ENCODE data around the gene MYH3. TPM values are rescaled to one million over a fixed set of nuclear protein-coding genes. Genes with fewer than 3 reads are reported as not detected.

Gene MYH3
- total RNA-seq, 1 experiment from 2014 or later = 4.1 TPM

DNA sequence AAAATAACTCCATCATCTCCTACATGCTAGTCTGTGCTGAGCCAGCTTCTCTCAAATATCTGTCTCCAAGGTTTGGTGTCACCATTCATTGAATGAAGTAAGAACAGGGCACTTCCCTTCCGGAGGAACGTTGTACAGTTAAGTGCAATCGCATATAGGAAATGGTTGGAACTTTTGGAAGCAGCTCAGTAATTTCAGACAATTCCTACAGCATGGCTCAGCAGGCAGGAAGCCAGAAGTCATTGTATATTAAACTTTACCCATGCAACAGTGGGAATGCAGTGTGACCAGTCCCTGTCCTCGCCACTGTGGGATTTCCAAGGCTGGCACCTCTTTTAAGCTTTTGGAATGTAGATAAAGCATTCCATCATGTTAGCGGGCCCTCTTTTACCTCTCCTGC lies 56.5 kb downstream of the MYH3 start:
- DNase-seq (peak; percentile 51), ATAC-seq (no peak)
- no peaks in the 10 kb centered on the region for H4K20me1 ChIP-seq (ENCODE audit: low read length)
- no peaks in the 10 kb centered on the region for H3K9me3 ChIP-seq (ENCODE audit: low read length)
- no peaks in the 10 kb centered on the region for H3K79me2 ChIP-seq (ENCODE audit: low read length)
- H3K27ac ChIP-seq (ENCODE audit: low read length) = no peak overlapping the region
- no TSS peak for BruUV-seq (replicated peaks)
- no peak overlapping the region for H2AFZ ChIP-seq (ENCODE audit: low read length)
- peaks cover 15% of the 10 kb centered on the region; the same call in 1 of the 2 replicates for H3K27me3 ChIP-seq (ENCODE audit: low read length)
- no peaks in the 10 kb centered on the region for H3K36me3 ChIP-seq (ENCODE audit: low read depth, low read length)
- no peaks in the 10 kb centered on the region for H3K4me1 ChIP-seq (ENCODE audit: insufficient read depth, low read length)
- CTCF ChIA-PET = interaction anchor here (0.5 kb wide), 1 partner anchor 78 kb away, joined by 4 read pairs; no protein-coding TSS in a partner anchor
- no peak overlapping the region for H3K9ac ChIP-seq (ENCODE audit: low read length)
- no peaks in the 10 kb centered on the region for H3K9me2 ChIP-seq (replicated peaks; ENCODE audit: low read length)
- no peaks in the 10 kb centered on the region for H3F3A ChIP-seq (ENCODE audit: low read length, unreplicated experiment)
- intact Hi-C loops (cut with micrococcal nuclease) = no loop called here
- POLR2A ChIA-PET (ENCODE audit: unreplicated experiment) = no interaction called here
- TF ChIP-seq, protein P1, sequence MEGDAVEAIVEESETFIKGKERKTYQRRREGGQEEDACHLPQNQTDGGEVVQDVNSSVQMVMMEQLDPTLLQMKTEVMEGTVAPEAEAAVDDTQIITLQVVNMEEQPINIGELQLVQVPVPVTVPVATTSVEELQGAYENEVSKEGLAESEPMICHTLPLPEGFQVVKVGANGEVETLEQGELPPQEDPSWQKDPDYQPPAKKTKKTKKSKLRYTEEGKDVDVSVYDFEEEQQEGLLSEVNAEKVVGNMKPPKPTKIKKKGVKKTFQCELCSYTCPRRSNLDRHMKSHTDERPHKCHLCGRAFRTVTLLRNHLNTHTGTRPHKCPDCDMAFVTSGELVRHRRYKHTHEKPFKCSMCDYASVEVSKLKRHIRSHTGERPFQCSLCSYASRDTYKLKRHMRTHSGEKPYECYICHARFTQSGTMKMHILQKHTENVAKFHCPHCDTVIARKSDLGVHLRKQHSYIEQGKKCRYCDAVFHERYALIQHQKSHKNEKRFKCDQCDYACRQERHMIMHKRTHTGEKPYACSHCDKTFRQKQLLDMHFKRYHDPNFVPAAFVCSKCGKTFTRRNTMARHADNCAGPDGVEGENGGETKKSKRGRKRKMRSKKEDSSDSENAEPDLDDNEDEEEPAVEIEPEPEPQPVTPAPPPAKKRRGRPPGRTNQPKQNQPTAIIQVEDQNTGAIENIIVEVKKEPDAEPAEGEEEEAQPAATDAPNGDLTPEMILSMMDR (conservative IDR thresholded peaks at IDR 0.05; ENCODE audit: low read depth, low read length) = no peak
- TF ChIP-seq EZH2 (IDR thresholded peaks at IDR 0.05; ENCODE audit: low read length, unreplicated experiment) (no peak), EZH2phosphoT487 (IDR thresholded peaks at IDR 0.05; ENCODE audit: borderline replicate concordance, low read length) (no peak)
- H3K4me2 ChIP-seq (ENCODE audit: low read length) = no peak overlapping the region
- no peak overlapping the region for H3K4me3 ChIP-seq (ENCODE audit: low read length)

DNA sequence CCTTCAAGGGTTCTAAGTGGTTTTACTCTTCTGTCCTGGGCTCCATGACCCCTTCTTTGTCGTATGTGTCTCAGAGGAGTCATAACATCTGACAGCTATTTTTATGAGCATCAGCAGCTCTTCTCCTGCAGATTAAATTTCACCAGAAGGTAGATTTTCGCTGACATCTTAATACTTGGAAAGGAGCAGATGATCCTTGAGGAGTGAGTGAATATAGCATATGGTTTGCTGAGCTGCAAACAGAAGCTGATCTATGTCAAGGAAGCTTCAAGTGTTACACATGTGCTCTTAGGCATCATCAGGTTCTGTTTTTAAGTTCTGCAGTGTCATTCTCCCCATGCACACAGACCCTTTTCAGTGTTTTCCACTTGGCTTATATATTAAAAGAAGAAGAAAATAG lies 58.5 kb downstream of the MYH3 start:
- no peak overlapping the region for H3K27ac ChIP-seq (ENCODE audit: low read length)
- no peaks in the 10 kb centered on the region for H3K9me3 ChIP-seq (ENCODE audit: low read length)
- H3K79me2 ChIP-seq (ENCODE audit: low read length) = no peaks in the 10 kb centered on the region
- ChIA-PET POLR2A (ENCODE audit: unreplicated experiment) (no interaction called here), CTCF (no interaction called here)
- no peak overlapping the region for H3K9ac ChIP-seq (ENCODE audit: low read length)
- intact Hi-C loops (cut with micrococcal nuclease) = no loop called here
- BruUV-seq (replicated peaks) = no TSS peak
- no peak for TF ChIP-seq EZH2phosphoT487 (IDR thresholded peaks at IDR 0.05; ENCODE audit: borderline replicate concordance, low read length)
- TF ChIP-seq, protein P1 (conservative IDR thresholded peaks at IDR 0.05; ENCODE audit: low read depth, low read length) = no peak
- no peak for TF ChIP-seq EZH2 (IDR thresholded peaks at IDR 0.05; ENCODE audit: low read length, unreplicated experiment)
- no peaks in the 10 kb centered on the region for H3K4me1 ChIP-seq (ENCODE audit: insufficient read depth, low read length)
- ATAC-seq (no peak), DNase-seq (no peak)
- no peaks in the 10 kb centered on the region for H4K20me1 ChIP-seq (ENCODE audit: low read length)
- no peak overlapping the region for H2AFZ ChIP-seq (ENCODE audit: low read length)
- H3K9me2 ChIP-seq (replicated peaks; ENCODE audit: low read length) = no peaks in the 10 kb centered on the region
- H3K4me2 ChIP-seq (ENCODE audit: low read length) = no peak overlapping the region
- no peaks in the 10 kb centered on the region for H3F3A ChIP-seq (ENCODE audit: low read length, unreplicated experiment)
- no peak overlapping the region for H3K4me3 ChIP-seq (ENCODE audit: low read length)
- H3K36me3 ChIP-seq (ENCODE audit: low read depth, low read length) = no peaks in the 10 kb centered on the region
- peaks cover 18% of the 10 kb centered on the region; the same call in 1 of the 2 replicates for H3K27me3 ChIP-seq (ENCODE audit: low read length)

DNA sequence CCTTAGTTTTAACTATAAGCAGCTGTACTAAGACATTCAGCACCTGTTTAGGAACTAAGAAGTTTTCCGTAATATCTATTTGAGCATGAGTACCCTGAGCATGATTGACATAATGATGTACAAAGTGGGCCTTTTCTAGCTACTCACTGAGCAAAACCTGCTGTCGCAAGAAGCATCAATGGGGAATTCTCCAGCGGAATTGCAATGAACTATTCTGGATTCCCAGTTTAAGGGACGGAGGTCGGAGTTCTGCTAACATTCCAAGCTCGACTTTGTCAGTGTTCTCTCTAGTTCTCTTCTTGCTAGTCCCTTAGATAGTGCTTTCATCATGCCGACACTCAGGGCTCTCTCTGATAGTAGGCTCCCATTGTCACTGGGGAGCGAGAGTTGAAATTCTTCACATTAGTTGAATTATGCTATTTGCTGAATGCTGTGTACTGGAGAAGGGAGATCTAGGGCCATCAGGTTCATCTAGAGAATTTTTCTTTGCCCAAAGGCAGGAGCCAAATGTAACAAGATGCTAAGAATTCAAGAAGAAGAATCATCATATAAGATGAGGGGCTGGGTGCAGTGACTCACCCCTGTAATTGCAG lies 67.5 kb downstream of the MYH3 start:
- Histone ChIP-seq H3K27me3 (ENCODE audit: low read length) (peaks cover 42% of the 10 kb centered on the region), H3K4me3 (ENCODE audit: low read length) (no peak overlapping the region), H3K4me2 (ENCODE audit: low read length) (no peak overlapping the region), H3K27ac (ENCODE audit: low read length) (no peak overlapping the region), H3K9me3 (ENCODE audit: low read length) (no peaks in the 10 kb centered on the region), H3K4me1 (ENCODE audit: insufficient read depth, low read length) (no peaks in the 10 kb centered on the region), H2AFZ (ENCODE audit: low read length) (no peak overlapping the region), H3K9ac (ENCODE audit: low read length) (no peak overlapping the region), H3K9me2 (replicated peaks; ENCODE audit: low read length) (no peaks in the 10 kb centered on the region), H4K20me1 (ENCODE audit: low read length) (no peaks in the 10 kb centered on the region), H3K79me2 (ENCODE audit: low read length) (no peaks in the 10 kb centered on the region), H3K36me3 (ENCODE audit: low read depth, low read length) (no peaks in the 10 kb centered on the region), H3F3A (ENCODE audit: low read length, unreplicated experiment) (no peaks in the 10 kb centered on the region)
- no TSS peak for BruUV-seq (replicated peaks)
- TF ChIP-seq, protein P1 (conservative IDR thresholded peaks at IDR 0.05; ENCODE audit: low read depth, low read length) = no peak
- TF ChIP-seq EZH2 (IDR thresholded peaks at IDR 0.05; ENCODE audit: low read length, unreplicated experiment) (no peak), EZH2phosphoT487 (IDR thresholded peaks at IDR 0.05; ENCODE audit: borderline replicate concordance, low read length) (no peak)
- DNase-seq (no peak), ATAC-seq (no peak)
- CTCF ChIA-PET = no interaction called here
- POLR2A ChIA-PET (ENCODE audit: unreplicated experiment) = no interaction called here
- intact Hi-C loops (cut with micrococcal nuclease) = no loop called here
